Mesendoderm (in vitro differentiated cells): ENCODE data around the gene TGFB2.

Experiments
- DNase-seq: peaks from one replicate; pipeline ENCODE4 v3.0.0; 2013
- H2AK5ac ChIP-seq: 2 replicates; pipeline ENCODE4 v1.6.1; 2013; ENCODE audit warnings: low read length, inconsistent platforms
- H2BK120ac ChIP-seq: 2 replicates; pipeline ENCODE4 v1.6.1; 2013; ENCODE audit warnings: low read depth, mild to moderate bottlenecking, low read length, moderate library complexity, mixed read lengths
- H2BK15ac ChIP-seq: replicated peaks from 2 replicates; pipeline ENCODE4 v1.6.1; 2013; ENCODE audit warnings: low read depth, mild to moderate bottlenecking, moderate library complexity
- H2BK5ac ChIP-seq: 2 replicates; pipeline ENCODE4 v1.6.1; 2013; ENCODE audit warnings: low read length, inconsistent platforms
- H3K18ac ChIP-seq: 2 replicates; pipeline ENCODE4 v1.6.1; 2013; ENCODE audit warnings: mild to moderate bottlenecking, low read length, mixed read lengths
- H3K23ac ChIP-seq: one replicate; pipeline ENCODE4 v1.6.1; 2013; ENCODE audit warnings: low read length
- H3K27ac ChIP-seq: 2 replicates; pipeline ENCODE4 v1.5.1; 2013; ENCODE audit warnings: low read depth, mild to moderate bottlenecking, inconsistent platforms, low read length, moderate library complexity
- H3K27me3 ChIP-seq: 2 replicates; pipeline ENCODE4 v1.6.1; 2013; ENCODE audit warnings: low read length, control low read depth, mild to moderate bottlenecking, inconsistent platforms; ENCODE audit not compliant: insufficient read depth, poor library complexity
- H3K36me3 ChIP-seq: 2 replicates; pipeline ENCODE4 v1.6.1; 2013; ENCODE audit warnings: low read length, inconsistent platforms; ENCODE audit not compliant: control insufficient read depth, insufficient read depth
- H3K4ac ChIP-seq: one replicate; pipeline ENCODE4 v1.6.1; 2013; ENCODE audit warnings: low read depth, mild to moderate bottlenecking, low read length, moderate library complexity
- H3K4me1 ChIP-seq: 2 replicates; pipeline ENCODE4 v1.6.1; 2013; ENCODE audit warnings: low read depth, low read length, inconsistent platforms; ENCODE audit not compliant: control insufficient read depth
- H3K4me2 ChIP-seq: 2 replicates; pipeline ENCODE4 v1.6.1; 2013; ENCODE audit warnings: low read length
- H3K4me3 ChIP-seq: 2 replicates; pipeline ENCODE4 v1.5.1; 2013; ENCODE audit warnings: mild to moderate bottlenecking, low read length
- H3K56ac ChIP-seq: one replicate; pipeline ENCODE4 v1.6.1; 2013; ENCODE audit warnings: low read length
- H3K79me1 ChIP-seq: 2 replicates; pipeline ENCODE4 v1.6.1; 2013; ENCODE audit warnings: low read length, inconsistent platforms
- H3K79me2 ChIP-seq: 2 replicates; pipeline ENCODE4 v1.6.1; 2013; ENCODE audit warnings: mild to moderate bottlenecking, low read length; ENCODE audit not compliant: control insufficient read depth, insufficient read depth
- H3K9ac ChIP-seq: 2 replicates; pipeline ENCODE4 v1.6.1; 2013; ENCODE audit warnings: low read length, inconsistent platforms
- H4K5ac ChIP-seq: one replicate; pipeline ENCODE4 v1.6.1; 2013; ENCODE audit warnings: low read length
- H4K8ac ChIP-seq: one replicate; pipeline ENCODE4 v1.6.1; 2013; ENCODE audit warnings: low read depth, mild to moderate bottlenecking, control low read depth, low read length, moderate library complexity
- WGBS: extraction: QIAGEN DNeasy Blood & Tissue Kit; methylation state at CpG from one replicate; pipeline ENCODE4 v1.1.7; 2013; ENCODE audit warnings: low lambda C conversion rate, missing lambda C conversion rate; ENCODE audit not compliant: insufficient coverage; ENCODE audit errors: extremely low coverage; 5-methylcytosine and 5-hydroxymethylcytosine counted together

The TGFB2 gene

GRCh38 chr1:218429301-218429700 lies 84.2 kb downstream of the TGFB2 start:
- Histone ChIP-seq H3K4ac (no peak overlapping the region), H4K8ac (no peak overlapping the region), H3K9ac (no peak overlapping the region), H3K4me1 (no peaks in the 10 kb centered on the region), H3K27ac (no peak overlapping the region), H3K18ac (no peak overlapping the region), H3K79me2 (no peaks in the 10 kb centered on the region), H2BK5ac (no peak overlapping the region), H4K5ac (no peak overlapping the region), H2AK5ac (no peak overlapping the region), H3K36me3 (no peaks in the 10 kb centered on the region), H3K79me1 (no peaks in the 10 kb centered on the region), H2BK120ac (no peak overlapping the region), H3K4me3 (no peak overlapping the region), H2BK15ac (no peak overlapping the region), H3K27me3 (no peaks in the 10 kb centered on the region), H3K4me2 (no peak overlapping the region), H3K56ac (no peak overlapping the region), H3K23ac (no peak overlapping the region)
- DNase-seq: no peak

- H2BK120ac ChIP-seq: no peak overlapping the region
- H3K4me2 ChIP-seq: no peak overlapping the region
- no CpG with 5 or more reads among the region's 1 CpG for WGBS
- no peak overlapping the region for H2BK15ac ChIP-seq
- H4K5ac ChIP-seq: no peak overlapping the region
- no peak overlapping the region for H3K4me3 ChIP-seq
- no peak overlapping the region for H4K8ac ChIP-seq
- no peaks in the 10 kb centered on the region for H3K36me3 ChIP-seq
- no peaks in the 10 kb centered on the region for H3K27me3 ChIP-seq
- H3K23ac ChIP-seq: no peak overlapping the region
- H2AK5ac ChIP-seq: no peak overlapping the region
- no peaks in the 10 kb centered on the region for H3K79me2 ChIP-seq
- H3K4ac ChIP-seq: no peak overlapping the region
- no peaks in the 10 kb centered on the region for H3K79me1 ChIP-seq
- no peak overlapping the region for H2BK5ac ChIP-seq
- H3K56ac ChIP-seq: no peak overlapping the region
- H3K4me1 ChIP-seq: no peaks in the 10 kb centered on the region
- no peak for DNase-seq
- H3K9ac ChIP-seq: no peak overlapping the region
- H3K27ac ChIP-seq: no peak overlapping the region
- H3K18ac ChIP-seq: no peak overlapping the region
Observed at GRCh38 chr1:218430346-218430745, 85.2 kb downstream of the TGFB2 start.

- no peaks in the 10 kb centered on the region for H3K27me3 ChIP-seq
- H3K36me3 ChIP-seq: no peaks in the 10 kb centered on the region
- no peak overlapping the region for H3K4me2 ChIP-seq
- H3K56ac ChIP-seq: no peak overlapping the region
- no peak overlapping the region for H3K27ac ChIP-seq
- no peak overlapping the region for H4K5ac ChIP-seq
- no CpG with 5 or more reads among the region's 2 CpGs for WGBS
- H2BK5ac ChIP-seq: no peak overlapping the region
- no peak overlapping the region for H3K18ac ChIP-seq
- no peak for DNase-seq
- H3K4ac ChIP-seq: no peak overlapping the region
- H3K4me3 ChIP-seq: no peak overlapping the region
- no peak overlapping the region for H2AK5ac ChIP-seq
- H3K79me1 ChIP-seq: no peaks in the 10 kb centered on the region
- no peaks in the 10 kb centered on the region for H3K79me2 ChIP-seq
- no peak overlapping the region for H3K23ac ChIP-seq
- H4K8ac ChIP-seq: no peak overlapping the region
- H3K4me1 ChIP-seq: no peaks in the 10 kb centered on the region
- no peak overlapping the region for H3K9ac ChIP-seq
- H2BK15ac ChIP-seq: no peak overlapping the region
- no peak overlapping the region for H2BK120ac ChIP-seq
Observed at GRCh38 chr1:218430822-218431221, 85.7 kb downstream of the TGFB2 start.

- no peak for DNase-seq
- no peaks in the 10 kb centered on the region for H3K27me3 ChIP-seq
- no peak overlapping the region for H2AK5ac ChIP-seq
- no peak overlapping the region for H3K9ac ChIP-seq
- no peak overlapping the region for H3K23ac ChIP-seq
- no peak overlapping the region for H2BK15ac ChIP-seq
- H2BK120ac ChIP-seq: no peak overlapping the region
- no peaks in the 10 kb centered on the region for H3K79me2 ChIP-seq
- no peak overlapping the region for H3K4me2 ChIP-seq
- no peak overlapping the region for H3K56ac ChIP-seq
- no peak overlapping the region for H4K8ac ChIP-seq
- H3K27ac ChIP-seq: no peak overlapping the region
- no peak overlapping the region for H2BK5ac ChIP-seq
- H3K4ac ChIP-seq: no peak overlapping the region
- WGBS: no CpG with 5 or more reads among the region's 1 CpG
- no peaks in the 10 kb centered on the region for H3K79me1 ChIP-seq
- H3K18ac ChIP-seq: no peak overlapping the region
- H3K4me3 ChIP-seq: no peak overlapping the region
- no peaks in the 10 kb centered on the region for H3K4me1 ChIP-seq
- no peak overlapping the region for H4K5ac ChIP-seq
- no peaks in the 10 kb centered on the region for H3K36me3 ChIP-seq
Observed at GRCh38 chr1:218431476-218431875, 86.3 kb downstream of the TGFB2 start.

- Histone ChIP-seq H3K18ac (no peak overlapping the region), H4K5ac (no peak overlapping the region), H4K8ac (no peak overlapping the region), H3K23ac (no peak overlapping the region), H3K9ac (no peak overlapping the region), H2BK120ac (no peak overlapping the region), H3K79me2 (no peaks in the 10 kb centered on the region), H2BK15ac (no peak overlapping the region), H3K27ac (no peak overlapping the region), H3K4me1 (no peaks in the 10 kb centered on the region), H3K79me1 (no peaks in the 10 kb centered on the region), H2AK5ac (no peak overlapping the region), H3K4me2 (no peak overlapping the region), H2BK5ac (no peak overlapping the region), H3K36me3 (no peaks in the 10 kb centered on the region), H3K56ac (no peak overlapping the region), H3K4me3 (no peak overlapping the region), H3K27me3 (no peaks in the 10 kb centered on the region), H3K4ac (no peak overlapping the region)
- DNase-seq: no peak
- WGBS: no CpG with 5 or more reads among the region's 2 CpGs
Observed at GRCh38 chr1:218433744-218434143, 88.6 kb downstream of the TGFB2 start.

GRCh38 chr1:218435528-218435927 lies 90.4 kb downstream of the TGFB2 start:
- DNase-seq: no peak
- H3K27me3 ChIP-seq: no peaks in the 10 kb centered on the region
- H3K27ac ChIP-seq: no peak overlapping the region
- no peaks in the 10 kb centered on the region for H3K79me2 ChIP-seq
- H3K4me3 ChIP-seq: no peak overlapping the region
- H4K5ac ChIP-seq: no peak overlapping the region
- H3K79me1 ChIP-seq: no peaks in the 10 kb centered on the region
- no peak overlapping the region for H3K18ac ChIP-seq
- no CpG with 5 or more reads among the region's 5 CpGs for WGBS
- no peak overlapping the region for H4K8ac ChIP-seq
- H3K4me2 ChIP-seq: no peak overlapping the region
- no peak overlapping the region for H2BK120ac ChIP-seq
- H3K56ac ChIP-seq: no peak overlapping the region
- no peak overlapping the region for H2BK5ac ChIP-seq
- no peak overlapping the region for H3K23ac ChIP-seq
- H2BK15ac ChIP-seq: no peak overlapping the region
- H3K4me1 ChIP-seq: no peaks in the 10 kb centered on the region
- H3K4ac ChIP-seq: no peak overlapping the region
- H3K36me3 ChIP-seq: no peaks in the 10 kb centered on the region
- H3K9ac ChIP-seq: no peak overlapping the region
- H2AK5ac ChIP-seq: no peak overlapping the region
